OCI-LY3 (cell line): ENCODE measurements around the gene ULK1.

ENCODE experiments used
- H2AFZ ChIP-seq: fragments of 200-600, 300-600 bp; shearing (Covaris generic); 2 replicates; pipeline ENCODE4 v1.6.0; 2014; ENCODE audit warnings: antibody characterized with exemption, low read depth, low read length
- H3K27ac ChIP-seq: fragments of 200-600, 300-600 bp; sonication (generic); 2 replicates; pipeline ENCODE4 v1.5.1; 2014; ENCODE audit warnings: mild to moderate bottlenecking, low read length, moderate library complexity, mixed read lengths
- H3K27me3 ChIP-seq: fragments of 200-600, 300-600 bp; sonication (generic); 2 replicates; pipeline ENCODE4 v1.6.1; 2014; ENCODE audit warnings: low read depth, low read length, mixed read lengths
- H3K36me3 ChIP-seq: fragments of 200-600, 300-600 bp; sonication (generic); replicated peaks from 2 replicates; pipeline ENCODE3; 2014; ENCODE audit warnings: low read depth, low read length, mixed read lengths
- H3K4me1 ChIP-seq: fragments of 300-600, 200-600 bp; sonication (generic); 2 replicates; pipeline ENCODE4 v1.6.1; 2014; ENCODE audit warnings: low read length, mixed read lengths
- H3K4me2 ChIP-seq: fragments of 200-600, 300-600 bp; sonication (generic); 2 replicates; pipeline ENCODE4 v1.6.1; 2014; ENCODE audit warnings: low read length, mixed read lengths
- H3K4me3 ChIP-seq: fragments of 300-600, 200-600 bp; sonication (generic); 2 replicates; pipeline ENCODE4 v1.5.1; 2014; ENCODE audit warnings: antibody characterized with exemption, mild to moderate bottlenecking, low read length, moderate library complexity
- H3K79me2 ChIP-seq: fragments of 300-600, 200-600 bp; shearing (Covaris generic); 2 replicates; pipeline ENCODE4 v1.6.1; 2014; ENCODE audit warnings: mild to moderate bottlenecking, low read length, mixed read lengths
- H3K9ac ChIP-seq: fragments of 300-600, 200-600 bp; shearing (Covaris generic); 2 replicates; pipeline ENCODE4 v1.6.0; 2014; ENCODE audit warnings: mild to moderate bottlenecking, low read length, moderate library complexity
- H3K9me3 ChIP-seq: fragments of 200-600, 300-600 bp; shearing (Covaris generic); 2 replicates; pipeline ENCODE4 v1.6.1; 2014; ENCODE audit warnings: low read length, mixed read lengths; ENCODE audit not compliant: insufficient read depth
- H4K20me1 ChIP-seq: fragments of 200-600, 300-600 bp; sonication (generic); 2 replicates; pipeline ENCODE4 v1.6.1; 2016; ENCODE audit warnings: low read length, mixed read lengths; ENCODE audit not compliant: insufficient read depth
- CTCF ChIP-seq: fragments of 200-600, 300-600 bp; sonication (generic); IDR thresholded peaks from 2 replicates; pipeline ENCODE4 v1.5.1; 2014; ENCODE audit warnings: antibody characterized with exemption, low read length, low read depth
- EZH2phosphoT487 ChIP-seq: fragments of 200-600 bp; shearing (Covaris generic); IDR thresholded peaks from 2 replicates; pipeline ENCODE4 v1.6.1; 2018; ENCODE audit warnings: antibody characterized with exemption, mixed run types, low read depth

Gene ULK1

GRCh38 chr12:131943389-131943788 lies 49.0 kb downstream of the ULK1 start:
- Histone ChIP-seq H2AFZ (no peak overlapping the region), H3K4me3 (no peak overlapping the region), H3K4me2 (no peak overlapping the region), H3K27ac (no peak overlapping the region), H3K9ac (no peak overlapping the region), H3K27me3 (no peaks in the 10 kb centered on the region), H3K4me1 (no peaks in the 10 kb centered on the region), H3K9me3 (no peaks in the 10 kb centered on the region), H3K36me3 (peaks cover 39% of the 10 kb centered on the region), H4K20me1 (no peaks in the 10 kb centered on the region), H3K79me2 (no peaks in the 10 kb centered on the region)
- TF ChIP-seq EZH2phosphoT487 (no peak), CTCF (no peak)

- TF ChIP-seq EZH2phosphoT487 (no peak), CTCF (no peak)
- H4K20me1 ChIP-seq: no peaks in the 10 kb centered on the region
- no peak overlapping the region for H3K27ac ChIP-seq
- H3K79me2 ChIP-seq: no peaks in the 10 kb centered on the region
- no peaks in the 10 kb centered on the region for H3K27me3 ChIP-seq
- peaks cover 39% of the 10 kb centered on the region for H3K36me3 ChIP-seq
- no peak overlapping the region for H2AFZ ChIP-seq
- no peak overlapping the region for H3K9ac ChIP-seq
- H3K9me3 ChIP-seq: no peaks in the 10 kb centered on the region
- H3K4me3 ChIP-seq: no peak overlapping the region
- H3K4me1 ChIP-seq: no peaks in the 10 kb centered on the region
- no peak overlapping the region for H3K4me2 ChIP-seq
These were observed 49.5 kb downstream of the ULK1 start for GRCh38 chr12:131943876-131944275.

- H3K4me2 ChIP-seq: no peak overlapping the region
- H2AFZ ChIP-seq: no peak overlapping the region
- no peak for TF ChIP-seq CTCF
- no peak for TF ChIP-seq EZH2phosphoT487
- no peaks in the 10 kb centered on the region for H3K27me3 ChIP-seq
- no peak overlapping the region for H3K27ac ChIP-seq
- H3K4me1 ChIP-seq: peaks cover 3% of the 10 kb centered on the region; the same call in 1 of the 2 replicates
- peaks cover 32% of the 10 kb centered on the region for H3K36me3 ChIP-seq
- no peaks in the 10 kb centered on the region for H3K9me3 ChIP-seq
- H3K9ac ChIP-seq: no peak overlapping the region
- no peaks in the 10 kb centered on the region for H4K20me1 ChIP-seq
- no peaks in the 10 kb centered on the region for H3K79me2 ChIP-seq
- H3K4me3 ChIP-seq: no peak overlapping the region
These were observed 50.3 kb downstream of the ULK1 start for GRCh38 chr12:131944601-131945251.

- Histone ChIP-seq H3K4me2 (no peak overlapping the region), H3K4me3 (no peak overlapping the region), H3K36me3 (peaks cover 22% of the 10 kb centered on the region), H3K79me2 (peaks cover 20% of the 10 kb centered on the region), H3K9me3 (no peaks in the 10 kb centered on the region), H3K27me3 (no peaks in the 10 kb centered on the region), H3K4me1 (peaks cover 7% of the 10 kb centered on the region; the same call in 1 of the 2 replicates), H3K9ac (no peak overlapping the region), H3K27ac (no peak overlapping the region), H4K20me1 (peaks cover 8% of the 10 kb centered on the region; the same call in 1 of the 2 replicates), H2AFZ (no peak overlapping the region)
- TF ChIP-seq EZH2phosphoT487 (no peak), CTCF (no peak)
These were observed 52.3 kb downstream of the ULK1 start for GRCh38 chr12:131946757-131947156.
